Stomach smooth muscle (tissue), 2 donors: Measurements from ENCODE around the gene TMEM171.

Experiments
- H3K27ac ChIP-seq: one replicate; pipeline ENCODE4 v1.7.0; 2013; ENCODE audit warnings: mild to moderate bottlenecking, low read length, inconsistent platforms
- H3K27me3 ChIP-seq, 2 donors: one replicate each; pipeline ENCODE4 v1.7.0; 2013; ENCODE audit warnings: low read length in 2 of 2; ENCODE audit not compliant: insufficient read depth in 2 of 2, control insufficient read depth in 1 of 2
- H3K36me3 ChIP-seq, 2 donors: one replicate each; pipeline ENCODE4 v1.7.0; 2013; ENCODE audit warnings: low read length in 2 of 2; ENCODE audit not compliant: control insufficient read depth in 2 of 2, insufficient read depth in 2 of 2
- H3K4me1 ChIP-seq: one replicate; pipeline ENCODE4 v1.7.0; 2013; ENCODE audit warnings: low read length; ENCODE audit not compliant: control insufficient read depth, insufficient read depth
- H3K4me3 ChIP-seq, 2 donors: one replicate each; pipeline ENCODE4 v1.7.0; 2013; ENCODE audit warnings: low read length in 2 of 2
- H3K9ac ChIP-seq, 2 donors: one replicate each; pipeline ENCODE4 v1.7.0; 2013; ENCODE audit warnings: low read length in 2 of 2, mild to moderate bottlenecking in 1 of 2
- H3K9me3 ChIP-seq, 2 donors: one replicate each; pipeline ENCODE4 v1.7.0; 2013; ENCODE audit warnings: low read length in 2 of 2; ENCODE audit not compliant: control insufficient read depth in 2 of 2
- donor health status: healthy.
- donor health status: Pancreatic carcinoma.

Gene TMEM171

DNA sequence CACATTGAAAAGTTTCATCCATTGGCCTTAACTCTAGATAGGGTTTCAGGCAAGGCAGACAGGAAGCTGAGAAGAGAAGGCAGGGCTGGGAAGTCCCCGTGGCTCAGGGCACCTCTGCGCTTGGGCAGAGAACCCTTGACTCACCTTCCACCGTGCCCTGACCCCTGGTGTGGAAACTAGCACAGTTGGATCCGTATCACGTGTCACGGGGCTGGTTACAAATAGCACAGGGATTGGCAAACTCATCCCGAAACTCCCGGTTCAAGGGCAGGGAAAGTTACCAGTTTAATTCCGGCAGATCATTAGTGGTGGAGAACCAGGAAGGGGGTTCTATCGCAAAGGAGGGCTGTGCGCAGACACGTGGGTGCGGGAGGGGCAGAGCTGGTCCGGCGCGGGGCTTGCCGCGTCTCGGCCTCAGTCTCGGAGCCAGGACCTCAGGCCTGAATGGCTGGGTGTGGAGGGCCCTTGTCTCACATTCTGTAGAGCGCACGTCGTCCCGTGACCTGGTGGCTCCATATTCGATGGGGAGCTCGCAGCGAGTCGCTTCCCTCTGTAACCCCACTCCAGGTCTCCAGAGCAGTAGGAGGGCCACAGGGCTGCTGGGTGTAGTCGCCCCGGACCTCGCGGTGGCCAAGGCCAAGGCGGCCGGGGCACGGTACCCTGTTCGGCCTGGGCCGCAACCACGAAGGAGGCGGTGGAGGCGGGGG is 771 bp upstream of the TMEM171 start:
- no peak overlapping the region for H3K27ac ChIP-seq
- no peak overlapping the region for H3K9ac ChIP-seq
- no peaks in the 10 kb centered on the region for H3K36me3 ChIP-seq
- peaks cover 6% of the 10 kb centered on the region for H3K4me1 ChIP-seq
- peak overlapping the region in 1 of 2 donors; percentile 59 for H3K4me3 ChIP-seq
- peaks cover 0 to 4% of the 10 kb centered on the region in 2 donors for H3K9me3 ChIP-seq
- H3K27me3 ChIP-seq, result peaks cover 6 to 17% of the 10 kb centered on the region in 2 donors

DNA sequence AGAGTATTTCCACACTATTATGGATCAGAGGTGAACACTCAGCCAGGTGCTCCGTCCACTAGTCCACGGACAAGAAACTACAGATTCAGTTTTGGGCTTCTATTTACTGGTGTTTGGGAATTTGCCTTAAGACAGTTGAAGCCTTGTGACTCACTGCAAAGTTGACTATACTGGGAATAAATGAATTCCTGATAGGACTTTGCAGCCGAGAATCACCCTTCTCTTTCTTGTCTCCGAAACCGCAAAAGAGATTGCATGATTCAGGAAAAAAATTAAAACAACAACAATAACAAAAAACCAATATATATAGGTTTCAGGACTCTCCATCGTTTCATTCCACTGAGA is 716 bp downstream of the TMEM171 start:
- H3K4me3 ChIP-seq, result peak overlapping the region in 1 of 2 donors; percentile 59
- peaks cover 6 to 17% of the 10 kb centered on the region in 2 donors for H3K27me3 ChIP-seq
- no peaks in the 10 kb centered on the region for H3K36me3 ChIP-seq
- H3K4me1 ChIP-seq, result peaks cover 6% of the 10 kb centered on the region
- no peak overlapping the region for H3K9ac ChIP-seq
- H3K9me3 ChIP-seq, result peaks cover 0 to 4% of the 10 kb centered on the region in 2 donors
- no peak overlapping the region for H3K27ac ChIP-seq

DNA sequence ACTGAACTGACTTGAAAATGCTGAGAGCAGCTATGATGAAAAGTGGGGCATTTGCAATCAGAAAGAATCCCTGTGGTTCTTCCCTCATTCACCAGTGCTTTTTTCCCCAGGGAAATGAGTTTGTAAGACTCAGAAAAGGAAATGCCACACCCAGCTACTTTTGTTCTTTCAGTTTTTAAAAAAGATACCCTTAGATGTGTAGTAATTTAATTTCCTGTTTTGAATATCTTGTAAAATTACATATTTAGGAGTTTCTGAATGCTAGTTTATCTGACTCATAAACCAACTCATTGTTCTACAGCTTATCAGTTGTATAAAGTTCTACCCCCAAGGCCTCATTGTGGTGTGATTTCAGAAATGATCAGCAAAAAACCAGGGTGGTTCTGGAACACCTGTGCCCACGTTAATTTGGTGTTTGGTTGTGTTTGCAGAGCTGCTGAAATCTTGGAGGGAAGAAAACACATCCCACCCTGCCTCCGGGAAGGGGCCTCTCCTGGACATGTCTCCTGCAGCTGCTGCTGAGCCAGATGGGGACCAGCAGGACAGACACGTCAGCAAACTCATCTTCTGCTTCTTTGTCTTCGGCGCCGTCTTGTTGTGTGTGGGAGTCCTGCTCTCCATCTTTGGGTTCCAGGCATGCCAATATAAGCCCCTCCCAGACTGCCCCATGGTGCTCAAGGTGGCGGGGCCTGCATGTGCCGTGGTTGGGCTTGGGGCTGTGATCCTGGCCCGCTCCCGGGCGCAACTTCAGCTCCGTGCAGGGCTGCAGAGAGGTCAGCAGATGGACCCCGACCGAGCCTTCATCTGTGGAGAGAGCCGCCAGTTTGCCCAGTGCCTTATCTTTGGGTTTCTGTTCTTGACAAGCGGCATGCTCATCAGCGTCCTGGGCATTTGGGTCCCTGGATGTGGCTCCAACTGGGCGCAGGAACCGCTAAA is 2.8 kb downstream of the TMEM171 start:
- Histone ChIP-seq H3K4me1 (peaks cover 6% of the 10 kb centered on the region), H3K9ac (no peak overlapping the region), H3K27me3 (peaks cover 6 to 20% of the 10 kb centered on the region in 2 donors), H3K36me3 (no peaks in the 10 kb centered on the region), H3K4me3 (no peak overlapping the region), H3K9me3 (no peaks in the 10 kb centered on the region), H3K27ac (no peak overlapping the region)

DNA sequence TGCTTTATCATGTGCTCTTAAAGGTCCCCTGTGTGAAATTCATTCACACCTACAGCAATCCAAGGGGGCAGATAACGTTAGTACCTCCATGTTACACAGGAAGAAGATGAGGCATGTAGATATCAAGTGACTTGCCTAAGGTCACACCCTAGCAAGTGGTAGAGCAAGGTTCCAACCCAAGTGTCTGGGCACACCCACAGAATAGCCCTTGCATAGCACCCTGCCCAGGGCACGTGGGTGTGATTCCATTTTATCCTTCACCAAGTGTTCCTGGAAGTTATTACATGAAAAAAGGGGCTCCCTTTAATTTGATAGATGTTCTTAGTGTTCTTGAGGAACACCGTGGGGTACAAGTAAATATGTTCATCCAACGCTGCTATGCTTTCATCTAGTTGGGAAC is 4.9 kb downstream of the TMEM171 start:
- H3K27ac ChIP-seq, result no peak overlapping the region
- peaks cover 6 to 15% of the 10 kb centered on the region in 2 donors for H3K27me3 ChIP-seq
- H3K9me3 ChIP-seq, result no peaks in the 10 kb centered on the region
- H3K4me3 ChIP-seq, result no peak overlapping the region
- H3K4me1 ChIP-seq, result peaks cover 2% of the 10 kb centered on the region
- no peaks in the 10 kb centered on the region for H3K36me3 ChIP-seq
- H3K9ac ChIP-seq, result no peak overlapping the region

DNA sequence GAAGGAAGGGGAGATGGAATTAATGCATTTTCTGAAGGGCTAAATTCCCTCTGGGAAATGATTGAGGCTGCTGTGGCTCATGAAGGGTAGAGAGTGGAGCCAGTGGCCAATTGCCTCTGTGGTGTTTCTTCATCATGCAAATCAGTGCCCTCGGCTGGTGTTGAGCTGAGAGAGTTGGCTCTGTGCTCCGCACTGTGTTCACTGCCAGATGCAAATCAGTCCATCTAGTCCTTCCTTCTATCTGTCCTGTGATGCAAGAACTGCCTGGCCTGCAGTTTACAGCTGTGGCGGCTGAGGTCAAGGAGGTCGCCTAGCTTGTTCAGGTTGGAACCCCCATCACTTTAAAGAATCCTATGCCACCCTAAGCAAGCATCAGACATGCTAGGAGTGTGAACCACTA is 6.0 kb downstream of the TMEM171 start:
- no peaks in the 10 kb centered on the region for H3K9me3 ChIP-seq
- H3K36me3 ChIP-seq, result no peaks in the 10 kb centered on the region
- peaks cover 0 to 11% of the 10 kb centered on the region in 2 donors for H3K27me3 ChIP-seq
- H3K27ac ChIP-seq, result no peak overlapping the region
- no peak overlapping the region for H3K9ac ChIP-seq
- H3K4me1 ChIP-seq, result no peaks in the 10 kb centered on the region
- H3K4me3 ChIP-seq, result no peak overlapping the region

DNA sequence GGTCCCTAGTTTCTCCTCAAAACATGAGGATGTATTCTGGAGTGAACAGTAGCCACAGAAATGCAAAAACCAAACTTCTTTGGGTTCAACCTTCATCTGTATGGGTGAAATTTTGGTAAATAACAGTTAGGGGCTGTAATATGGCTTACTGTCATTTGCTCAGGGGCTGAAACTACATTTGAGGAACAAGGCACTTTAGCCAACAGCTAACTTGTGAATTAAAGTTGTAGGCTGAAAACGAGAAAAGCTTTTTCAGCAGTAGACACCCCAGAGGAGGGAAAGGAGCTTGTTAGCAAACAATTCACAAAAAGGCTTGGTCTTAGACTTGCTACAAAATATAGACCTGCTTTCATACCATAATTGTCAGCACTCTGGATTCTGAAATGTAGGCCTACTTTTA is 6.6 kb downstream of the TMEM171 start:
- H3K36me3 ChIP-seq, result no peaks in the 10 kb centered on the region
- H3K4me1 ChIP-seq, result no peaks in the 10 kb centered on the region
- H3K9ac ChIP-seq, result no peak overlapping the region
- no peak overlapping the region for H3K4me3 ChIP-seq
- H3K27ac ChIP-seq, result no peak overlapping the region
- peaks cover 0 to 11% of the 10 kb centered on the region in 2 donors for H3K27me3 ChIP-seq
- H3K9me3 ChIP-seq, result no peaks in the 10 kb centered on the region

DNA sequence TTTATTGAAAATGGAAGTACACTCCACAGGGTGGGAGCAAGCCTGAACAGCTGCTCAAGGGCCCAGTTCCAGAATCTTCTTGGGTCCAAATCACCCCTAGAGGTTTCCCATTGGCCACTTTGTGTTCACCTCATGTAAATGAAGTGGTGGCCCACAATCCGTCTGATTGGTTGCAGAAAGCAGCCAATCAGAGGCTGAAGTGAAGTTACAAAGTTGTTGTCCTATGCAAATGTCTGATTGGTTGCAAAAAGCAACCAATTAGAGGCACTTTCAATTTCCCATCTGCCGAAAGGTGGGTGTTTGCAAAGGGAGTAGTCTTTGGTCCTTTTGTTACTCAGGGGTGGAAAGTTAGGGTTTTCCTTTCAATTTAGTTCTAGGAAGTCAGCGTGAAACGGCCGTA is 8.8 kb downstream of the TMEM171 start:
- Histone ChIP-seq H3K9ac (no peak overlapping the region), H3K4me1 (no peaks in the 10 kb centered on the region), H3K27ac (no peak overlapping the region)

DNA sequence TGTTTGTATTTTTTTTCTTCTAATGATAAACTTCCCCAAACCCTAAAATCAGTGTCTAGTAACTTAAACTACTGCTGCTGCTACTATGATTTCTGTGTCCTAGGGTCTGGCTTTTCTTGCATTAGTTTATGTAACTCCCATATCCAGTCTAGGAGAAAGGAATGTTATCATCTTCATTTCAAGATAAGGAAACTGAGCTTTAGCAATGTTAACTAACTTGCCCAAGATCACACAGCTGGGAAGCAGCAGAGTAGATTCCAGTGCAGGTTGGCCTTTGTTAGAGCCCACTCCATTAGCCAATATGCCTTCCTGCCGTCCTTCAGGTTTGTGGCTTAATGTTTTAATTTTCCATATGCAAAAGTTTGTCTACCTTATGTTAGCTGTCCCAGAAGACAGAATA is 10.4 kb downstream of the TMEM171 start:
- Histone ChIP-seq H3K36me3 (no peaks in the 10 kb centered on the region), H3K9ac (no peak overlapping the region), H3K4me3 (no peak overlapping the region), H3K27me3 (peaks cover 0 to 3% of the 10 kb centered on the region in 2 donors), H3K9me3 (no peaks in the 10 kb centered on the region), H3K27ac (no peak overlapping the region), H3K4me1 (no peaks in the 10 kb centered on the region)

More for the DNA sequence above, 8.8 kb downstream of the TMEM171 start:
- Histone ChIP-seq H3K27me3 (peaks cover 0 to 2% of the 10 kb centered on the region in 2 donors), H3K36me3 (no peaks in the 10 kb centered on the region), H3K4me3 (no peak overlapping the region), H3K9me3 (no peaks in the 10 kb centered on the region)

DNA sequence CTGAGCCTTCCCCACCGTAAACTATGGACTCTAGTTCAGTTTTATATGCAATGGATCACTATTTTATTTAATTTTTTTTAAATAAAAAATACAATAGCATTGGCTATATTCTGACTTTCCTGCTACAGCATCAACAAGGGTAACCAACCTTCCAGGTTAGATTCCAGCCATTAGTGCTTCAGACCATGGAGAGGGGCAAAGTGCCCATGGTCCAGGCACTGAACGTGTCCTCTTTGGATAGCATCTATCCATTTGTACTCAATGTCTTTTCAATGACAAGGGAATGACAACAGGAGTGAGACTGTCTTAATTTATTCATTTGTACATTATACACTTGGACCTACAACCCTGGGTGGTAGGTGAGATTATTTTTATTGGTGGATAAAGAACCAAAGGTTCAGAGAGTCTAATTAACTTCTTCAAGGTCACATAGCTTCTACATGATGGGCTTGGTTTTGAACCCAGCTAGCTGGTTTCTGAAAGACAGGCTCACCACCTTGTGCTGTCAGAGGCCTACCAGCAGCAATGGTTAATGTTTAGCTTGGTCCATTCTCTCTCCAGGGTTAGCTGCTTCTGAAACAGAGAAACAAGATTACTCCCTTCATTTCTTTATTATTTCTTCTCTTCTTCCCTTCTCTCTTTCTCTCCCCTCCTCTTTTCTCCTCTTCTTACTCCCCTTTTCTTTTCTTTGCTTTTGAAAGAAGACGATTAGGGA is 11.5 kb downstream of the TMEM171 start:
- Histone ChIP-seq H3K9me3 (no peaks in the 10 kb centered on the region), H3K27ac (no peak overlapping the region), H3K4me3 (no peak overlapping the region), H3K9ac (no peak overlapping the region), H3K36me3 (no peaks in the 10 kb centered on the region), H3K27me3 (peaks cover 0 to 6% of the 10 kb centered on the region in 2 donors), H3K4me1 (no peaks in the 10 kb centered on the region)

DNA sequence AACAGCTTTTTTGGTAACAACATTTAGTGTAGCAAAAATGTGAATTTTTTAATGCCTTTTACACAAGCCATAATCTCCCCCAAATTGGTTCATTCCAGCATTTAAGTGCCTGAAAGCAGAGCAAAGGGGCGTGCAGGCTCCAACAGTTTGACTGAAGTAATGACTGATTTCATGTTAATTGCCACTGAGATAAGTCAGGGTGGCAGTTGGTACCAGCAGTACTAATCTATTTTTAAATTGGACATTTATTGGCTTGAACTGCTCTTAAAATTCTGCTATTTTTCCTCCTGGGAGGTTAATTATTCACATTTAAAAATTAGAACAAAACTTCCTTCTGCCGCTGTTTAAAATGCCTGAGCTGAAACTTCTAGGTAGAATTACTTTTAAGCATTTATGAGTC is 12.4 kb downstream of the TMEM171 start:
- Histone ChIP-seq H3K27me3 (peaks cover 0 to 10% of the 10 kb centered on the region in 2 donors), H3K4me1 (no peaks in the 10 kb centered on the region), H3K27ac (no peak overlapping the region), H3K9ac (no peak overlapping the region), H3K4me3 (no peak overlapping the region), H3K36me3 (no peaks in the 10 kb centered on the region), H3K9me3 (no peaks in the 10 kb centered on the region)
